ENCODE data around the gene CX3CR1.
"Not testable (repeated sequence)": the region's sequence is repeated elsewhere in the genome, so short reads cannot be mapped to it uniquely, and the experiment has no call there.

CX3CR1 gene

DNA sequence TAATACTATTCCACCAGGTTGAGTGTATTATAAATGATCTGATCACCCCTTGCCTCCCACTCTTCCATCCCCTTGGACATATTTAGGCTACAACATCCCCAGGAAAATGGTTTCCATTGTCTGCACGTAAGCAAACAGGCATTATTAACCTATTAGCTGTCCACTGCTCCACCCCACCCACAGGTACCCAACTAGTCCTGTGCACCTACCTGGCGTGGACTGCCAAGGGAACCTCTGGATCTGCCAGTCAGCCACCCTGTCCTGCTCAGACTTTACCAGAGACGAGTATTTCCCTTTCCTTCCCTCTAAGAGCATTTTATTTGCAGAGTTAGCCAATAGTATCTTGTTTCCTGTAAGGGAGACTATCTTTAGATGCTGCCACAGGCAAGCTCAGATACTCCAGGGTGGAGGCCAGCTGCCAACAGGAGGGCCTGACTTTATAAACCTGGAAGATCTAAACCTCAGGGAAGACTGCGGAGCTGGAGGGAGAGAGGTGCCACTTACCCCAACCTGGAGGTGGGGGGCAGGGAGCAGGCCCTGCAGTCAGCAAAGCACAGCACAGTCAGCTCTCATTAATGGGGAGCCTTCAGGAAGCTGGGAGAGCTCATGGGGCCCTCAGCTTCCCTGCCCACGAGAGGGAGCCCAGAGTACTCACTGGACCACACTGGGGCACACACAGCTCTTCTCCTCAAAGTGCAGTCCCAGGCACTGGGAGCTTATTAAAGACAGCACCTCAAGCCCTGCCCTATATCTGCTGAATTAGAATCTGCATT, at the start of gene CX3CR1:
TSS of gene CX3CR1 (minus strand) at position 292 of the 773 bp plus-strand sequence. CDS start 13,527 bp downstream, outside the sequence.
- DNase-seq (ENCODE audit: low read depth in 2 of 3, low spot score in 1 of 3): no peak

DNA sequence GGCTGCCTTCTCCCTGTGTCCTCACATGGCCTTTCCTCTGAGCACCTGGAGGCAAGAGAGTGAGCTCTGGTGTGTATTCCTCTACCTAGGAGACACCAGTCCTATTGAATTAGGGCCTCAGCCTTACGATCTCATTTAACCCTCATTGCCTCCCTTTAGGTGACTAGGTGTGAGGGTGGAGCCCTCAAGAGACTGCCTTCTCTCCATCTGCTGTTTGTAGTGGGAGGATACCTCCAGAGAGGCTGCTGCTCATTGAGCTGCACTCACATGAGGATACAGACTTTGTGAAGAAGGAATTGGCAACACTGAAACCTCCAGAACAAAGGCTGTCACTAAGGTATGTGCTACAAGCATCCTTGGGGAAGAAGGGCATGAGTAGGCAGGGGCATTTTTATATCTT, 49.7 kb upstream of the CX3CR1 start, which contains the start of gene CCR8:
TSS of gene CCR8 (plus strand) at position 217 of the 400 bp plus-strand sequence. CDS start 2,623 bp downstream, outside the sequence.
- no peak for DNase-seq (ENCODE audit: low read depth in 2 of 3, low spot score in 1 of 3)

DNA sequence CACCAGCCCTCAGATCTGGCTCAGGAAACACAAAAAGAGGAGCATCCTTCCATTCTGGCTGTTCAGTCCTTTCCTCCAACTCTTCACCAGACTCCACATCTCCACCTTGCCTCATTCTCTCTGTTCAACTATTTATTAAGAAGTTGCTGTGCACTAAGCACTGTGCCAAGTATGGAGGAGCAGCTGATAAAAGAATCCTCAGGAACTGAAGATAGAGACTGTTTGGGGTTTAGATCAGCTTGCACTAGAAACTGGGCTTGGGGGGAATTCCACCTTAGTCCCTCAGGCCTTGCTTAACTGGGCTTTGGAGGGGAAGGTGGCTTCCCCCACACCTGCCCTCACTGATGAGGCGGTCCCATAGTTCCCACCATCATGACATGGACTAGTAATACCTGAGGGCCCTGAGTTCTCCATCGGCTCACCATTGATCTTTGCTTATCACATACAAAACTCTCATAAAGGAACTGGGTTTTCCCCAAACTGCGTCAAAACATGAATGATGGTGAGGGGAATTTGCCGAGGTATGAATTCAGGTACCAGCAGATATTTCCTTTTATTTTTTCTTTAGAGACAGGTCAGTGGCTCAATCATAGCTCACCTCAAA, 48.0 kb upstream of the CX3CR1 start:
- DNase-seq (ENCODE audit: low read depth in 2 of 3, low spot score in 1 of 3): peak in 1 of 3 donors; percentile 6

DNA sequence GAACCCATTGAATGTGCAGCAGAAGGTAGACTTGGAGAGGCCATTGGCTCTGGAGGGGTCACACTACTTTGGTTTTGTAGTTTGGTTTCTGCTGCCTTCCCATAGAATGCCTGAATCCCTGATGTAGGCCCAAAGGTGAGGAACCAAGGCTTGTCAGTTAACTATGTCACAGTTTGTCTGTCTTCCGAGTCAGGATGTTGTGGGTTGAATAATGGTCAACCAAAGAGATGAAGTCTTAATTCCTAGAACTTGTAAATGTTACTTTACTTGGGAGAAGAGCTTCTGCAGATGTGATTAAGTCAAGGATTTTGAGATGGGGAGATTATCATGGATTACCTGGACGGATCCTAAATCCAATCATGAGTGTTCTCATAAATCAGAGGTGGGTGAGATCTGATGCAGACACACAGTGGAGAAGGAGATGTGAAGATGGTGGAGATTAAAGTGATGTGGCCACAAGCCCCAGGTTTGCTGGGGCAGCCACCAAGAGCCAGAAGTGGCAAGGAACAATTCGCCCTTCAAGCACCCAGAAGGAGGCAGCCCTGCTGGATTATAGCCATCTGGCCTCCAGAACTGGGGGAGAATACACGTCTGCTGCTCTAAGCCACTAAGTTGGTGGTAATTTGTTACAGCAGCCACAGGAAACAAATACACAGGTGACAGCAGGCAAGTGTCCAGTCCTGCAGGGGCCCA, 47.4 kb upstream of the CX3CR1 start:
- no peak for DNase-seq (ENCODE audit: low read depth in 2 of 3, low spot score in 1 of 3)

- no peak for DNase-seq (ENCODE audit: low read depth in 2 of 3, low spot score in 1 of 3)
Measured at GRCh38 chr3:39325236-39325635, 45.4 kb upstream of the CX3CR1 start.

GRCh38 chr3:39323494-39323893, 43.7 kb upstream of the CX3CR1 start:
- no peak for DNase-seq (ENCODE audit: low read depth in 2 of 3, low spot score in 1 of 3)

DNA sequence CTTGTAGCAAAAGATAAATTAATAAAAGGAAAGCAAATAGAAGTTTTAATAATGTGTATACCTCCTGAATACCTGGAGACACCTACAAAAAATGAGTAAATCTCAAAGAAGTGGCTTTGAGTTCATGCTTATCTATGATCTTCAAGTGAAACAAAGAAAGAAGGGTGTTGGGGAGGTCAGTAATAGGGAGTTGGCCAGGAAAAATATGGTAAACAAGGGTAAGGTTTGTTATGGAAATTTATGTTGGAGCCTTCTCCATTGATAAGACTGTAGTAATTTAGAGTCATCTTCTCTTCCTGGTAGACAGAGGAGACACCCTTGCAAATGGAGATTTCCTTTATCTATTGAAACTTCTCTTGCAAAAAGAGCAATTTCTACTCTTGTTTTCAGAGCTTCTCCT, 43.1 kb upstream of the CX3CR1 start:
- DNase-seq (ENCODE audit: low read depth in 2 of 3, low spot score in 1 of 3): no peak

- DNase-seq (ENCODE audit: low read depth in 2 of 3, low spot score in 1 of 3): not testable (repeated sequence)
Measured at GRCh38 chr3:39322209-39322715, 42.4 kb upstream of the CX3CR1 start.

GRCh38 chr3:39321574-39321983, 41.7 kb upstream of the CX3CR1 start:
- DNase-seq (ENCODE audit: low read depth in 2 of 3, low spot score in 1 of 3): not testable (repeated sequence)

- DNase-seq (ENCODE audit: low read depth in 2 of 3, low spot score in 1 of 3): no peak
Measured at GRCh38 chr3:39319249-39319648, 39.4 kb upstream of the CX3CR1 start.

DNA sequence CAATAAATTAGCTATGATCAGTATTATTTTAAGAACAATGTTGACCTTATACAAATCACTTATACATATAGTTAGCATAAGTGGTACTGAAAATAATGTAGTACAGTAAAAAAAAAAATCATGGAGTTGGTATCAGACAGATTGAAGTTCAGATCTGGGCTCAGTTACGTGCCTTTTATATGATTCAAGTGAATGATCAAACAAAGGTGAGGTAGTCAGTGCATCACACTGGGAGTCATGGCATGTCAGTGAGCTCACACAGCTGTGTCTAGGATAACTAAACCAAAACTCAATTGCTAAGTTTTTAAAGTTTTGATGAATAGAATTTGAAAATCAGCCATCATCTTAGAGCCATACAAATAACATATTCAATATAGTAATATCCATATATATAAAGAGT, 38.5 kb upstream of the CX3CR1 start:
- DNase-seq (ENCODE audit: low read depth in 2 of 3, low spot score in 1 of 3): no peak

GRCh38 chr3:39317571-39318169, 37.8 kb upstream of the CX3CR1 start:
- no peak for DNase-seq (ENCODE audit: low read depth in 2 of 3, low spot score in 1 of 3)

GRCh38 chr3:39315420-39315819, 35.6 kb upstream of the CX3CR1 start:
- DNase-seq (ENCODE audit: low read depth in 2 of 3, low spot score in 1 of 3): no peak

DNA sequence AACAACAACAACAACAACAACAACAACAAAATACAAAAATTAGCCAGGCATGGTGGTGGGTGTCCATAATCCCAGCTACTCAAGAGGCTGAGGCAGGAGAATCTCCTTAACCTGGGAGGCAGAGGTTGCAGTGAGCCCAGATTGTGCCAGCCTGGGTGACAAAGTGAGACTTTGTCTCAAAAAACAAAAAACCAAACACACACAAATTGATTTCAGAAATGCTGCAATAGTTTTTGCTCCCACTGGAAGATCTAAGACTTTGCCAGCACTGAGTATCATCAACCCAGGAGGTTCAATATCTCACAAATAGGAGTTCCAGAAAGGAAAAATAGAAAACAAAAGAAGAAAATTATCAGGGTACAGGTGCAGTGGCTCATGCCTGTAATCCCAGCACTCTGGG, 33.5 kb upstream of the CX3CR1 start:
- no peak for DNase-seq (ENCODE audit: low read depth in 2 of 3, low spot score in 1 of 3)

GRCh38 chr3:39302178-39302577, 22.3 kb upstream of the CX3CR1 start:
- no peak for DNase-seq (ENCODE audit: low read depth in 2 of 3, low spot score in 1 of 3)

DNA sequence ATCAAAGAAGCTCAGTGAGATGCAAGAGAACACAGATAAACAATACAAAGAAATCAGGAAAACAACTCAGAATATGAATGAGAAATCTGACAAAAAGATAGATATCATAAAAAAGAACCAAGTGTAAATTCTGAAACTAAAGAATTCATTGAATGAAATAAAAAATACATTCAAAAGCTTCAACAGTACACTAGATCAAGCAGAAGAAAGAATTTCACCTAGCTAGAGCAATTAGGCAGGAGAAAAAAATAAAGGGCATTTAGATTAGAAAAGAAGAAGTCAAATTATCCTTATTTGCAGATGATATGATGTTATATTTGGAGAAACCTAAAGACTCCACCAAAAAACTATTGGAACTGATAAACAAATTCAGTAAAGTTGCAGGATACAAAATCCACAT, 19.4 kb upstream of the CX3CR1 start:
- DNase-seq (ENCODE audit: low read depth in 2 of 3, low spot score in 1 of 3): no peak

GRCh38 chr3:39296197-39297077, 16.6 kb upstream of the CX3CR1 start:
- DNase-seq (ENCODE audit: low read depth in 2 of 3, low spot score in 1 of 3): no peak

DNA sequence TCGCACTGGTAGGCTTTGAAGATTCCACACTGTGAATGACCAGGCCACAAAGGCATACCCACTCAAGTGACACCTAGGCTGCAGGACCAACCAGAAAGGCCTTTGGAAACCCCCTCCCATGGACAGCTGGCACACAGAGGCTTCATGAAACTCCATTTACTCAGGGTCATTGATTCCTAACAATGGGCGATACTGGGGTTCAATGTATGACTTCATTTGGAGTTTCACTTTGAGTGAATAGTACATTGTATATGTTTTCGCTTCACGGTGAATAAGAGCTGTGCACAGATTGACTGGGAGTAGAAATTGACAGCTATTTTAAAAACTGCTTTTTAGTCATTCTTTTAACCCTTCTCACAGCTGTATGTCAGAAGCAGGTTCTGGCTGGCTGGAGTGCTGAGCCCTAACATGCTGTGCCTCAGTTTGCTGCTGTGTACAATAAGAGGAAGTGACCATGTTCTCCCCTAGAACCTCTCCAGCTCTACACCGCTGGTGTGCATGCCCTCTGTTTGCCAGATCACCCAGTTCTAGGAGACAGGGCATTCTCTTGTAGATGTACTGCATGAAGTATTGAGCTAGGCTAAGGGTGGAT, 15.4 kb upstream of the CX3CR1 start:
- no peak for DNase-seq (ENCODE audit: low read depth in 2 of 3, low spot score in 1 of 3)

GRCh38 chr3:39294446-39295183, 14.8 kb upstream of the CX3CR1 start:
- no peak for DNase-seq (ENCODE audit: low read depth in 2 of 3, low spot score in 1 of 3)
